Peyer's patch (tissue), 4 donors: ENCODE results near the gene ZG16B. TPM values are rescaled to one million over a fixed set of nuclear protein-coding genes. Genes with fewer than 3 reads are reported as not detected.
A peak's percentile ranks its signal among the peaks of the same experiment; 100 is the strongest.

ENCODE experiments used
- DNase-seq, 3 donors: peaks; one replicate each; pipeline ENCODE4 v3.0.0-alpha.2; 2017 to 2019
- H3K27ac ChIP-seq, 4 donors: fragments of 200-600 bp; sonication (generic); one replicate each; pipeline ENCODE4 v1.5.1; 2016 to 2019
- H3K27me3 ChIP-seq, 2 donors: fragments of 200-600 bp; sonication (generic); one replicate each; pipeline ENCODE4 v1.5.1; 2019
- H3K36me3 ChIP-seq, 3 donors: fragments of 200-600 bp; sonication (generic); one replicate each; pipeline ENCODE4 v1.5.1; 2016 to 2019
- H3K4me1 ChIP-seq, 4 donors: fragments of 200-600 bp; sonication (generic); one replicate each; pipeline ENCODE4 v1.5.1; 2016 to 2019
- H3K4me3 ChIP-seq, 4 donors: fragments of 200-600 bp; sonication (generic); 1 replicate in 3 of 4; 2 replicates in 1 of 4; pipeline ENCODE4 v1.5.1; 2016 to 2019; ENCODE audit warnings: mild to moderate bottlenecking in 1 of 4
- H3K9me3 ChIP-seq, 4 donors: fragments of 200-600 bp; sonication (generic); one replicate each; pipeline ENCODE4 v1.5.1; 2016 to 2019; ENCODE audit warnings: mild to moderate bottlenecking in 1 of 4
- CTCF ChIP-seq, 6 experiments: fragments of 450-650 bp in 4 of 6; fragments of 200-600 bp in 2 of 6; sonication (generic) in 1 of 6; IDR thresholded peaks; one replicate each; pipeline ENCODE4 v1.5.1; 2017 to 2019; ENCODE audit warnings: antibody characterized with exemption in 6 of 6, mild to moderate bottlenecking in 3 of 6, moderate library complexity in 1 of 6
- POLR2A ChIP-seq, 2 donors: fragments of 450-650 bp; IDR thresholded peaks; one replicate each; pipeline ENCODE4 v1.5.1; 2017; ENCODE audit warnings: antibody characterized with exemption in 2 of 2, mild to moderate bottlenecking in 2 of 2, moderate library complexity in 2 of 2
- total RNA-seq, 4 donors: library from RNA; depleted of rRNA; stranded (reverse); fragments of >200 nt; gene quantifications; one replicate each; pipeline ENCODE4 v1.1.0, GENCODE V29; 2016

Gene ZG16B
- total RNA-seq, 4 donors from 2014 or later: 2.5 to 13.0 (median 5.5) TPM

- TF ChIP-seq CTCF (IDR thresholded peaks at IDR 0.05) (no peak), POLR2A (IDR thresholded peaks at IDR 0.05) (no peak)
Observed at GRCh38 chr16:2815299-2815771, 14.8 kb upstream of the ZG16B start.

GRCh38 chr16:2816751-2817339, 13.3 kb upstream of the ZG16B start, which contains the start of gene PRSS21:
TSS of gene PRSS21 (plus strand) at chr16:2817237. CDS start at chr16:2817269, 32 bp downstream.
- TF ChIP-seq CTCF (IDR thresholded peaks at IDR 0.05) (peak in 1 of 6 experiments; percentile 19), POLR2A (IDR thresholded peaks at IDR 0.05) (no peak)
- DNase-seq: peak in 1 of 3 donors; percentile 42
- Histone ChIP-seq H3K4me3 (peak within 1 kb of the TSS in 2 of 4 donors; percentile 8 to 32), H3K4me1 (no peaks in the 10 kb centered on the region), H3K27ac (peak within 1 kb of the TSS in 1 of 4 donors; percentile 42), H3K27me3 (no peaks in the 10 kb centered on the region), H3K9me3 (no peaks in the 10 kb centered on the region), H3K36me3 (no peaks in the 10 kb centered on the region)

More at GRCh38 chr16:2815299-2815771, 14.8 kb upstream of the ZG16B start:
- Histone ChIP-seq H3K4me3 (no peak overlapping the region), H3K9me3 (no peaks in the 10 kb centered on the region), H3K4me1 (no peaks in the 10 kb centered on the region), H3K27ac (no peak overlapping the region), H3K27me3 (no peaks in the 10 kb centered on the region), H3K36me3 (no peaks in the 10 kb centered on the region)
- DNase-seq: no peak

- H3K27ac ChIP-seq: peak overlapping the region in 1 of 4 donors; percentile 42
- H3K27me3 ChIP-seq: no peaks in the 10 kb centered on the region
- TF ChIP-seq POLR2A (IDR thresholded peaks at IDR 0.05) (no peak), CTCF (IDR thresholded peaks at IDR 0.05) (no peak)
- no peaks in the 10 kb centered on the region for H3K36me3 ChIP-seq
- no peak for DNase-seq
- no peaks in the 10 kb centered on the region for H3K9me3 ChIP-seq
- H3K4me1 ChIP-seq: no peaks in the 10 kb centered on the region
- H3K4me3 ChIP-seq: peak overlapping the region in 2 of 4 donors; percentile 8 to 32
Observed at GRCh38 chr16:2817340-2818271, 12.5 kb upstream of the ZG16B start.

GRCh38 chr16:2818272-2818876, 11.7 kb upstream of the ZG16B start:
- Histone ChIP-seq H3K27me3 (no peaks in the 10 kb centered on the region), H3K4me1 (no peaks in the 10 kb centered on the region), H3K27ac (no peak overlapping the region), H3K9me3 (no peaks in the 10 kb centered on the region), H3K4me3 (no peak overlapping the region), H3K36me3 (no peaks in the 10 kb centered on the region)
- DNase-seq: peak in 1 of 3 donors; percentile 35
- no peak for TF ChIP-seq CTCF (IDR thresholded peaks at IDR 0.05)
- no peak for TF ChIP-seq POLR2A (IDR thresholded peaks at IDR 0.05)

- no peaks in the 10 kb centered on the region for H3K4me1 ChIP-seq
- TF ChIP-seq POLR2A (IDR thresholded peaks at IDR 0.05): no peak
- no peak for TF ChIP-seq CTCF (IDR thresholded peaks at IDR 0.05)
- H3K9me3 ChIP-seq: no peaks in the 10 kb centered on the region
- H3K27me3 ChIP-seq: no peaks in the 10 kb centered on the region
- H3K27ac ChIP-seq: no peak overlapping the region
- peak in 1 of 3 donors; percentile 35 for DNase-seq
- no peak overlapping the region for H3K4me3 ChIP-seq
- no peaks in the 10 kb centered on the region for H3K36me3 ChIP-seq
Observed at GRCh38 chr16:2819179-2819938, 10.7 kb upstream of the ZG16B start.
